GM19023 (cell line): ENCODE data around the gene SSR4.

ENCODE experiments used
- ATAC-seq: cut with Tn5 transposase; IDR thresholded peaks from one replicate; pipeline ENCODE4 v1.9.1; 2021; ENCODE audit warnings: mild to moderate bottlenecking, moderate library complexity; ENCODE audit not compliant: unreplicated experiment

Gene SSR4

GRCh38 chrX:153769158-153769864, 25.2 kb upstream of the SSR4 start:
- ATAC-seq = no peak

GRCh38 chrX:153769865-153770600, 24.4 kb upstream of the SSR4 start:
- no peak for ATAC-seq

GRCh38 chrX:153770601-153771414, 23.7 kb upstream of the SSR4 start:
- no peak for ATAC-seq

GRCh38 chrX:153771415-153772315, 22.8 kb upstream of the SSR4 start:
- ATAC-seq = no peak

GRCh38 chrX:153772316-153773217, 21.9 kb upstream of the SSR4 start:
- ATAC-seq = no peak

GRCh38 chrX:153773218-153773611, 21.3 kb upstream of the SSR4 start:
- no peak for ATAC-seq

- ATAC-seq = no peak
Measured at GRCh38 chrX:153773741-153774575, 20.5 kb upstream of the SSR4 start.

GRCh38 chrX:153774576-153775292, 19.7 kb upstream of the SSR4 start:
- no peak for ATAC-seq

GRCh38 chrX:153775293-153776119, 19.0 kb upstream of the SSR4 start:
- no peak for ATAC-seq

- no peak for ATAC-seq
Measured at GRCh38 chrX:153776120-153776599, 18.3 kb upstream of the SSR4 start.

GRCh38 chrX:153776611-153777045, 17.8 kb upstream of the SSR4 start:
- ATAC-seq = no peak

GRCh38 chrX:153777261-153778090, 17.0 kb upstream of the SSR4 start:
- no peak for ATAC-seq

GRCh38 chrX:153778181-153778580, 16.3 kb upstream of the SSR4 start:
- ATAC-seq = no peak

GRCh38 chrX:153778684-153779101, 15.8 kb upstream of the SSR4 start:
- ATAC-seq = no peak

GRCh38 chrX:153779891-153780677, 14.4 kb upstream of the SSR4 start:
- no peak for ATAC-seq
